Keratinocyte (primary cell): Measurements from ENCODE around the gene ASB6.

Experiments
- CTCF ChIP-seq, 3 experiments: IDR thresholded peaks in 1 of 3; conservative IDR thresholded peaks in 1 of 3; optimal IDR thresholded peaks in 1 of 3; 2 replicates in 2 of 3; 3 replicates in 1 of 3; pipeline versions ENCODE3 to v1.5.1; 2011; ENCODE audit warnings: low read length in 3 of 3, mild to moderate bottlenecking in 3 of 3, moderate library complexity in 2 of 3, control low read depth in 1 of 3, inconsistent platforms in 1 of 3; ENCODE audit not compliant: insufficient read depth in 2 of 3; ENCODE audit errors: extremely low read depth in 1 of 3
- EZH2 ChIP-seq: IDR thresholded peaks from one replicate; pipeline ENCODE4 v1.6.1; 2012; ENCODE audit warnings: inconsistent platforms, mild to moderate bottlenecking, low read length, moderate library complexity

DNA sequence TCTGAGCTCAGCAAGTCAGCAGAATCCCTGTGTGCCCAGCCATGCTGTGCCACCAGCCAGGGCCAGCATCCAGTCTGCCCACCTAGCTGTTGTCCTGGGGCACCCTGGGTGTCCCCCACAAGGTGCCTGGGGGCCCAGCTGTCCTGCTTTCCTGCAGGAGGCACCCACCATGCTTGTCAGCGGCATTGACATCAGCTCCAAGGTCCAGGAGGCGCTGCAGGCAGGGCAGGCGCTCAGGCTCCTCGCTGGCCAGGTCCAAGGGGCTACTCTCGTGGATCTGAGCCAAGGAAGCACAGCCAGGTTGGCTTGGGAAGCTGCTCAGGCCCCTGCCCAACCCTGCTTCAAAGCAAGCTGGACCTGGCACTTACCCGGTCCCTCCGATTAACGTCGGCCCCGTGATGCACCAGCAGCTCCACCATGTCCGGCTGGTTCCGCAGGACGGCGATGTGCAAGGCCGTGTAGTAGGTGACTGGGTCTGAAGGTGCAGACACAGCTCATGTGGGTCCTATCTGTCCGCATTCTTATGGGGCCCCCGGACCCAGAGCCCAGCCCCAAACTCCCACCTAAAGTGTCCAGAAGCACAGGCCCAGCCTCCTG, 2.8 kb downstream of the ASB6 start:
- no peak for TF ChIP-seq CTCF (optimal IDR thresholded peaks at IDR 0.05 in 1 of 3, IDR thresholded peaks at IDR 0.05 in 1 of 3, conservative IDR thresholded peaks at IDR 0.05 in 1 of 3; ENCODE audit: extremely low read depth in 1 of 3, insufficient read depth in 2 of 3, low read length in 3 of 3)
- TF ChIP-seq EZH2 = no peak
